AG04449 (cell line): Measurements from ENCODE around the gene SLC24A3.

Experiments
- CTCF ChIA-PET: fragments of 350-600 bp; formaldehyde crosslinking; extraction: SDS; loops from one replicate; lab custom pipeline; 2021; ENCODE audit warnings: antibody characterized with exemption; lab: Yijun Ruan, JAX
- POLR2A ChIA-PET: fragments of 400-600, 350-600 bp; formaldehyde crosslinking; extraction: SDS; loops from one replicate; lab custom pipeline; 2020; ENCODE audit warnings: antibody characterized with exemption, inconsistent platforms; lab: Yijun Ruan, JAX
- DNase-seq: peaks from one replicate; pipeline ENCODE4 v3.0.0-alpha.2; 2010; ENCODE audit warnings: low read depth, low spot score
- H3K4me3 ChIP-seq: 2 replicates; pipeline ENCODE4 v1.5.1; 2011; ENCODE audit warnings: low read depth, mild to moderate bottlenecking, control low read depth, low read length
- TF ChIP-seq, protein P1 (sequence below): IDR thresholded peaks from one replicate; pipeline ENCODE4 v1.5.1; 2011; ENCODE audit warnings: mild to moderate bottlenecking, moderate library complexity, low read length, control low read depth, inconsistent platforms; ENCODE audit not compliant: insufficient read depth; ENCODE audit errors: missing control alignments

SLC24A3 gene

DNA sequence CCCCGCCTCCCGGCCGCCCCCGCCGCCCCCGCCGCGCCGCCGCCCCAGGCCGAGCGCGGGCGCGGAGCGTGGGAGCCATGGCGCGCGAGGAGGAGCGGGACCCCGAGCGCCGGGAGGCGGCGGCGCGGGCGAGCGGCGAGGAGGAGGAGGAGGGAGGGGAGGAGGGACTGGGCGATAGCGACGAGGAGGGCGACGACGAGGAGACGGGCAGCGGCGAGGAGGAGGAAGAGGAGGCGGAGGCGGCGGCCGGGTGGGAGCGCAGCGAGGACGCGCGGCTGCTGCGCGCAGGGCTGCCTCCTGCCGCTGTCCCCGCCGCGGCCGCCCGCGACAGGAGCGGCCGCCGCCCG, at the start of gene SLC24A3:
TSS of gene SLC24A3 (plus strand) at position 174 of the 347 bp plus-strand sequence.
- H3K4me3 ChIP-seq: peak within 1 kb of the TSS; percentile 45

DNA sequence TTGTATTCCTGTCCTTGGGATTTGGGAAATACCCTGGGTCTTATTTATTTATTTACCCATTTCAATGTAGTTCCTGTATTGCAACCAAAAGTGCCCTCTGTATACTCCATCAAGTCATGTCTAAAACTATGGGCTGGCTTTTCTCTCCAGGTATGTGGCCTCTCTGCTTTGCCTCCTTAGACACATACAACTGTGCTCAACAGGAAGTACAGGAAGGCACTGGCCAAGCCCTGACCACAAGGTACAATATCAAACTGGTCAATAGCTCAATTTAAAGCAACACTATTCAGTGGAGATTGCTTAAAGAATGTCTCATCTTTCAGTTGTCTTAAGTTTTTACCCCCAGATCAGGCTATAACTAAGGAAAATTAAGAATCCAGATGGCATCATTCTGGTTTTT, 42.3 kb upstream of the SLC24A3 start:
- POLR2A ChIA-PET: no interaction called here
- CTCF ChIA-PET: no interaction called here
- TF ChIP-seq, protein P1, sequence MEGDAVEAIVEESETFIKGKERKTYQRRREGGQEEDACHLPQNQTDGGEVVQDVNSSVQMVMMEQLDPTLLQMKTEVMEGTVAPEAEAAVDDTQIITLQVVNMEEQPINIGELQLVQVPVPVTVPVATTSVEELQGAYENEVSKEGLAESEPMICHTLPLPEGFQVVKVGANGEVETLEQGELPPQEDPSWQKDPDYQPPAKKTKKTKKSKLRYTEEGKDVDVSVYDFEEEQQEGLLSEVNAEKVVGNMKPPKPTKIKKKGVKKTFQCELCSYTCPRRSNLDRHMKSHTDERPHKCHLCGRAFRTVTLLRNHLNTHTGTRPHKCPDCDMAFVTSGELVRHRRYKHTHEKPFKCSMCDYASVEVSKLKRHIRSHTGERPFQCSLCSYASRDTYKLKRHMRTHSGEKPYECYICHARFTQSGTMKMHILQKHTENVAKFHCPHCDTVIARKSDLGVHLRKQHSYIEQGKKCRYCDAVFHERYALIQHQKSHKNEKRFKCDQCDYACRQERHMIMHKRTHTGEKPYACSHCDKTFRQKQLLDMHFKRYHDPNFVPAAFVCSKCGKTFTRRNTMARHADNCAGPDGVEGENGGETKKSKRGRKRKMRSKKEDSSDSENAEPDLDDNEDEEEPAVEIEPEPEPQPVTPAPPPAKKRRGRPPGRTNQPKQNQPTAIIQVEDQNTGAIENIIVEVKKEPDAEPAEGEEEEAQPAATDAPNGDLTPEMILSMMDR: no peak
- DNase-seq: no peak
- H3K4me3 ChIP-seq: no peak overlapping the region

More for the DNA sequence above, at the start of gene SLC24A3:
- DNase-seq: no peak
- POLR2A ChIA-PET: no interaction called here
- TF ChIP-seq, protein P1: no peak
- CTCF ChIA-PET: interaction anchor here (1.4 to 3.1 kb wide), 5 partner anchors 9 to 449 kb away, joined by 3 to 13 read pairs (median 6); no protein-coding TSS in a partner anchor

DNA sequence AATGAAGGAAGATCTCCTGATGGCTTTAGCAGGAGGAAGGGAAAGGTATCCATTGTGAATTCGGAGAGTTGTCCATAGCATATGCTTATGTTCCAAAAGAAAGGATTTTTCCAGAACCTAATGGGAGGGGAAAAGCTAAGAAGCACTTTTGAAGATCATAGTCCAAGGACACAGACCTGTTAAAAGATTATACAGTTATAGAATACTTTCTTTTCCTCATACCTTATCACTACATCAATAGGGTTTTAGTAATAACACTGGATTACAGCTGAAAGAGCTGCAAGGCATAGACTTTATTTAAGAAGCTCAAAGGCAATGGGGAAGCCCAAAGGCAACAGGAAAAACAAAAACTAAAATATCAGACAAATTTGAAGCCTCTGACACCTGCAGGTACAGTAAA, 39.8 kb upstream of the SLC24A3 start:
- CTCF ChIA-PET: no interaction called here

DNA sequence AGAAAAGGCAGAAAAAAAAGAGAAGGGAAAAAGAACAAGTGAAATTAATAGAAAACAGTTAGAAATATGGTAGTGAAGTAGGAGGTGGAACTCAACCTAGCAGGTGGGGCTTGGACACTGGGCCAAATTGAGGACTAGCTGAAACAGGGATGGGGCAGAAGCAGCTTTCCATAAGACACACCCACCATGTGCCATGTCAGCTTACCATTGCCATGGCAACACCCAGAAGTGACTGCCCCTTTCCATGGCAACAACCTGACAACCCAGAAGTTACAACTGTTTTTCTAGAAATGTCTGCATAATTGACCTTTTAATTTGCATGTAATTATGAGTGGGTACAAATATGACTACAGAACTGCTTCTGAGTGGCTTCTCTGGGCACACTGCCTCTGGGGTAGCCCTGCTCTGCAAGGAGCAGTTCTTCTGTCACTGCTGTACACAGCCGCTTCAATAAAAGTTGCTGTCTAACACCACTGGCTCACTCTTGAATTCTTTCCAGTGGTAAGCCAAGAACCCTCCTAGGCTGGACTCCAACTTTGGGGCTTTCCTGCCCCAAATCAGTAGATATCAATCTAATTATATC, 35.9 kb upstream of the SLC24A3 start:
- DNase-seq: no peak
- H3K4me3 ChIP-seq: no peak overlapping the region
- POLR2A ChIA-PET: no interaction called here
- CTCF ChIA-PET: no interaction called here
- TF ChIP-seq, protein P1: no peak

More for the DNA sequence above, 39.8 kb upstream of the SLC24A3 start:
- H3K4me3 ChIP-seq: no peak overlapping the region
- DNase-seq: no peak
- TF ChIP-seq, protein P1: no peak
- POLR2A ChIA-PET: no interaction called here

DNA sequence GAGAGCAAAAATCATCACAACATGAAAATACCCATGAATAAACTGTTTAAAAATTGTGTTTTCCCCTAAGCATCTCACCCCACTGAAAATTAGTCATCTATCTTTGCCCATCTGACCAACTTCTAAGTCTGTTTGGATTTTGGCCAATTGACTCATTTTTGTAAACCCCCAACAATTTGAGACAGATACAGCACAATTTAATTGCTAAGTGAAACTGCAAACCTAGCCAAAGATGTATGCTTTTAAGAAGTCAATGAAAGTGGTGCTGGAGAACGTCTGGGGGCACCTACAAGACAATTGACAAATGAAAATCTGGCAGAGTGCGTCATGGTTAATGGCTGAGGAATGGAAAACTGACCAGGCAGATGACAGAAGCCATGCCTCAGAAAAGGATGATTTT, 30.9 kb upstream of the SLC24A3 start:
- CTCF ChIA-PET: no interaction called here
- TF ChIP-seq, protein P1: no peak

DNA sequence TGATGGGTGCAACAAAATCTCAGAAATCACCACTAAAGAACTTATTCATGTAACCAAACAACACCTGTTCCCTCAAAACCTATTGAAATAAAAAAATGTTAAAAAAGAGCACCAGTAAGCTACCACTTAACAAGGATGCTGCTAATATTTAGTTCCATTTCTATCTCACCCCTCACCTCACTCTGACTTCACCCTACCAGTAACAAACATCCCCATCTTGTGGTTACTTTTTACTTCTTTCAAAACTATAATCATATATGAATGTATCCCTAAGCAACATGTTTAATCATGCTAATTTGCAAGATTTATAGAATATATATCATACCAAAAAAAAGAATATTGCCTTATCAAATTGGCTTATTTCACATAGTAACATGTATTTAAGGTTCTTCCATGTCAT, 27.4 kb upstream of the SLC24A3 start:
- ChIA-PET POLR2A (no interaction called here), CTCF (no interaction called here)
- DNase-seq: no peak
- no peak overlapping the region for H3K4me3 ChIP-seq
- TF ChIP-seq, protein P1: no peak

More for the DNA sequence above, 30.9 kb upstream of the SLC24A3 start:
- H3K4me3 ChIP-seq: no peak overlapping the region
- POLR2A ChIA-PET: no interaction called here
- no peak for DNase-seq
